Jurkat, Clone E6-1 (cell line): ENCODE results near the gene AMOT.

Experiments used
- DNase-seq: peaks from one replicate; pipeline ENCODE4 v3.0.0-alpha.2; 2011; ENCODE audit warnings: low read depth, low spot score
- H3K4me3 ChIP-seq: 2 replicates; pipeline ENCODE4 v1.5.1; 2011; ENCODE audit warnings: mild to moderate bottlenecking, low read length, control low read depth, moderate library complexity

AMOT gene

DNA sequence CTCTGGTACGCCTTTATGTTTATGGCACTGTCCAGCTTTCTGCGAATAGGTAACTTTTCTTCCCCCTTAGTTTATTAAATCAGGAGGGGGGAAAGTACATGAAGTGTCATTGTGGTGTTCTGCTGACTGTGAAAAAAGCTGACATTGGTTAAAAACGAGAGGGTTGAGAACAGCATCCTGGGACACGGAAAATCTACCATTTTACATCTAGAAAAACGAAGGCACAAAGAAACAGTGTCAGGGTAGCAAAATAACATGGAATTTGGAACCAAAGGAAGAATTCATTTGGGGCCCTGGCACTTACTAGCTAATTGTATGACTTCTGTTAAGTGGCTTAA, 1.2 kb upstream of the AMOT start:
- H3K4me3 ChIP-seq, result peak overlapping the region; percentile 18
- DNase-seq, result no peak

DNA sequence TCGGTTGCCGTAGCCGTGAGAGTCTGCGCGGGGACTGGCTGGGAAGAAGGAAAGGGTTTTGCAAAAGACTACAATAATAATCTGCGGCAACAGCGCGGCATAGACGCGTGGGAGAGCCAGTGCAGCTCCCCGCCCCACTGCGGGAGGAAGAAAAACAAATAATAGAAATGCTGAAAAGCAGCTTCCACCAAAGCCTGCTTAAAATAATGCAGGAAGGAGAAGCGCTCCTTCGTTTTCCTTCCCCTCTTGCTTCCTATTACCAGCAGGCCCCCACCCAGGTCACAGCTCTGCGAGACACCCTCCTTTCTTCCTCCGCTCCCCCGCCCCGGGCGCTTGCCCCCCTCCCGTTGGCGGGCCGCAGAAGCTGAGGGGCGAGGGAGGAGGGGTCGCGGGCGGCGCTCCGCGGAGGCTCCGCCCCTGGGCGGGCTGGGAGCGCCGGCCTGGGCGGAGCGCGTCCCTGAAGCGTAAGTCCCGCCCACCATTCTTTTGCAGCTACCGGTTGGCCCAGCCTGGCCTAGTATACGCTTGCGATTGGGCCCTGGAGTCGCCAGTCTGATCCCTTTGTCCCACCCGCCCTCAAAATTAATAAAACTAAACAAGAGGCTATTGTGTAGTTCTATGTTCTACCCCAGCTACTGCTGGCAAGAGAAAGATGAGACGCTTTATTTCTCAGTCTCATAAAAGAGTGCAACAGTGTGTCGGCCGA, 636 bp upstream of the AMOT start:
- peak; percentile 80 for DNase-seq
- H3K4me3 ChIP-seq, result peak overlapping the region; percentile 64

DNA sequence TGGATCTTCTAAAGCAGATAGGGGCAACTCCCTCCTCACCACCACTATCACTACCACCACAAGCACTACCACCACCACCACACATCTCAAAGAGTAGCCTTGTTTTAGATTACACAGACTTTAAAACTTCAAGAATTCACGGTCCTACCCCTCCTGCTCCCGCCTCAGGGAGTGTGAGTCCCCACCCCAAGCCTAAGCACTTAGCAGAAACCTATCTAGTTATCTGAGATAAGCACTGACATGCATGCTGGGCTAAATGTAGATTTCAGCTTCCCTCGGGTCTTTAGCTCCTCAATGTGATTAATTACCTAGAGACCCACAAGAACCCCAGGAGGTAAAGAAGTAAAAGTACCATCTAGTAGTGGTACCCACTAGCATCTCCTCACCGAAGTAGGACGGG, 775 bp downstream of the AMOT start:
- no peak for DNase-seq
- H3K4me3 ChIP-seq, result peak overlapping the region; percentile 64; the same call in 1 of the 2 replicates

DNA sequence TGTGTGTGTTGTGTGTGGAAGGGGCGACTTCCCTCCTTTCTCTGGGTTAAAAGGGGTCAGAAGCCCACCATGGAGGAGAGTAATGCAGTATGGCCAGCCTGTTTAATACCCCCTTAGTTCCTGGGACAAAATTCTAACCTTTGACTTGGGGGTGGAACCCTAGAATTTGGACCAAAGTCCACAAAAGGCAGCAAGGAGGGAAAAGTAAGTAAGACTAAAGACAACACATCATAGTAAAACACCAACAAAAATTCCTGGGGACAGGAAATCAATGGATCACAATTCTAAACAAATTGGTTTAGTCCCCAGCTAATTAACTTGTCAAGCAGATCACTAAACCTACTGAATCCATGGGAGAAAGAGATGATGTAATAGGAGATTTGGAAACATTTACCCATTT, 3.1 kb downstream of the AMOT start:
- no peak for DNase-seq
- H3K4me3 ChIP-seq, result no peak overlapping the region

DNA sequence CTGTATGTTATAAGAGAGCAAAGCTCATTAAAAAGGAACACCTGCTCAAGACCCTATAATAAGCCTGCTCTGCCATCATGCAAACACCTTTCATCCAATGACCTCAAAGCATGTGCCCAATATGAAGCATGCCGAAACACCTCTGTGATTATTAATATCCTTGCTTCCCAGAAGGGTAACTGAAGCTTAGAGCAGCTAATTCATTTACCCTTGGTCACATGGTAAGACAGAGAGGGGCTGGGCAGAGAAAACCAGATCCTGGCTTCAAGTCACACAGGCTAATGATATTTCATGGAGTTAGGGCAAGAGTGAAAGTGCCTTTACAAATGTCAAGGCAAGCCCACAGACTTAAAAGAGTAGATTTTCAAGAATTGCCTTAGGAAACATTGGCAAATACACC, 5.6 kb downstream of the AMOT start:
- no peak overlapping the region for H3K4me3 ChIP-seq
- DNase-seq, result no peak

DNA sequence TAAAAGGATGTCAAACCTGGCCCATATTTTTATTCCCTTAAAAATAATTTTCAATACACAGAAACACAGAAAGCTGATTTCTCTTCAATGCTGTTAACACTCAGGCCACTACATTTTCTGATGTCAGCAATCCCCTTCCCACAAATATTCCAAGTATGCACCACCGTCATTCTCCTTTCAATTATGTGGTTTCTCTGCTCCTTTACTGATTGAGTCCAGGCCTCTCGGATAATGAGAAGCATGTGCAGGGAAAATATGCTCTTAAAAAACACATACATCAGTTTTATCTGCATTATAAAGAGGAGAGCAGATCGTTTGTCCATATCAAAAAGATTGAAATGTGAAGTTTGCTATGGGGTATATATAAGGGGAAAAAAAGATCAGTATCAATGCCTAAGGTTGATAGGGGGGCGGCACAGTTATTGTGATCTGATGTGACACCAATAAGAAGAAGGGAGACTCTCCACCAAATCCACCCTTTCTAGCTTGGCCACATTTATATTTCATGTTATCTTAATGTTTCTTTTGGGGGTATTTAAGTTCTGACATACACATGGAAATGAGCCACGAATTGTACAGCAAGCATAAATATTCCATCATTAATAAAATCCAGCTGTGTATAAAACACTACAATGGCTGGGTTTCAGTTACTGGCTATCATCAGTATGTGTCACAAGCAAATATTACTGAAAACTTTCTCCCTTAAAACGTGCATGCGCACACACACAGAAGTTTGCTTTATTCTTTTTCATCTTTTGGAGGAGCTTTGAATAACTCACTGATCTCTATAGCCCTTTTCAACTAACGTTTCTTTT, 6.4 kb downstream of the AMOT start:
- no peak for DNase-seq
- H3K4me3 ChIP-seq, result no peak overlapping the region

DNA sequence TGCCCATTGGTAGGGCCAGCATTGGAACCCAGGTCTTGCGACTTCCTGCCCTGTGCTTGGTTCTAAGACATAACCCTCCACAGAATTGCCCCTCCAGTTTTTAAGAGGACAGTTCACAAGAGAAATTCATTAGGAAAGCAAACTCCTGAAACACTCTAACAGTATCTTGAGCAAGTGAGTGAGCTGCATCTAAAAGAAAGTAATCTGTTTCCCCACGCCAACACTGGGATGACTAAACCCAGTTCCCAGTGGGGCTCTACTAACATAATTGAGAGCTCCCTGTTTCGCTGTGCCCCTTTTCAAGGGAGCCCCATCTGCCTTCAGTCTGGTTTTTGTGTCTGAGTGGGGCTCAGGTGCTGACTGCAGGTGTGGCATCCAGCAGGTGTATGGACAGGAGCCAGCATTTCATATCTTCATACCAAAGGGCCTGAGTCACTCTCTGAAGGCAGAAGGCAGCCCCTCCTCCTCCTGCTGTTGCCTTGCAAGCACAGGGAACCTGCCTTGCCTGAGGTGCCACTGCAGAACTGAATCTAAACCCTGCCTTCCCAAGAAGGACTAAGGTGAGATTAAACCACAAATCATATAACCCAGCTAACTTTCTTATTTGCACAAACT, 8.0 kb downstream of the AMOT start:
- no peak overlapping the region for H3K4me3 ChIP-seq
- no peak for DNase-seq

DNA sequence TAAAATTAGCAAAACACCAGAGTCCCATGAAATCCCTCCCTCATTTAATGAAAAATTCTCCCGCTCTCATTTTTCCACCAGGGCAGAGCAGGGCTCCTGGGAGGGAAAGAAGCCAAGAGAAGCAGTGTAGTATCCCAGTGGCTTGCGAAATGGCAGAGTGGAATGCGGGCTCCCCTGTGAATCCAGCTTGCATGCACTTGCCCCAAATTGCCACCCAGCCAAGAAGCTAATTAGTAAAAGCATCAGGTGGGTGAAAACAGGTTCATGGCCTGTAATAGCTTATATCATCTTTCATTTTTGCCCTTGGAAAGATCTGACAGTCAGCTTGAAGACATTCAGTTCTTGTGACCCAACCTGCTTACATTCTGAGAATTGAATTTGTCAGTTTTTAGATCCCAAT, 10.1 kb downstream of the AMOT start:
- DNase-seq, result no peak
- H3K4me3 ChIP-seq, result no peak overlapping the region

DNA sequence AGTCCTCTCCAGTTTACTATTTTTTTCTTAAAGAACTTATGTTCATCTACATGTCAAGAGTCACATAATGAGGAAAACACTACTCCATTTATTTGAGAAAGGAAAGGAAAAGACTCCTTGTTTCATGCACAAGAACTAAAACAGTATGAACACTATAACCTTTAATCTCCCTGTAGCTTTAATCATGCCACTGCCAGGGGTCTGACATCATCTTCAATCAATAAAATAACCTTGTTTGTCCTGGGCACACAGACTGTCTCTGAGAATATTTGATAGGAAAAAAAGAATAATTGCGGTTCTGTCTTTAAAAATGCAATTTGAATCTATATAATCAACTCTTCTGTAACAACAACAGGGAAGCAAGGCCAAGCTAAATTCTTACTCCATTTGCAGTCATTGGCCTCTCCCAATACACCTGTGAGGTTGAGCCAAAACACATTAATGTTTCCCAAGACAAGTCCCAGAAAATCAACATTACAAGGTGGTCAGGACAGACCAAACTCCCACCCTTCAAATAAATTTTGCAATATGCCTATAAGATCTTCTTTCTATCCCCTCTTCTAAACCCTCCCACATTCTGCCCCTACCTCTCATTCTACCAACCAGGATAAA, 13.2 kb downstream of the AMOT start:
- no peak for DNase-seq
- no peak overlapping the region for H3K4me3 ChIP-seq

DNA sequence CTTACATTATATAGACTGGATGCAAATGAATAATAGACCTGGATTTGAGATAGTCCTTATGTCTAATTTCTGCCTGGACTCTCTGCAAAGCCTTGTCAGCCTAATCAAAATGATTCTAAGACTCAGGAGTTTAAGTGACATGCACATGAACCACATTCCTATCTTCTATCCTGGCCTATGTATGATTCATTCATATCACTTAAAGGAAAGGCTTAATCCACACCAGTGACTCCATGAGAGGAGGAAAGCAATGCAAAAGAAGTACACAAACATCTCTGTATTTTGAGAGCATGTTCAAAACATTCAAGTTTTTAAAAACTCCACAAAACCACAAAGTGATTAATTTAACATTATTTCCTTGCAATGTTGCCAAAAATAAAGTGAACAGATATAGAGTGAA, 14.6 kb downstream of the AMOT start:
- no peak for DNase-seq
- H3K4me3 ChIP-seq, result no peak overlapping the region

DNA sequence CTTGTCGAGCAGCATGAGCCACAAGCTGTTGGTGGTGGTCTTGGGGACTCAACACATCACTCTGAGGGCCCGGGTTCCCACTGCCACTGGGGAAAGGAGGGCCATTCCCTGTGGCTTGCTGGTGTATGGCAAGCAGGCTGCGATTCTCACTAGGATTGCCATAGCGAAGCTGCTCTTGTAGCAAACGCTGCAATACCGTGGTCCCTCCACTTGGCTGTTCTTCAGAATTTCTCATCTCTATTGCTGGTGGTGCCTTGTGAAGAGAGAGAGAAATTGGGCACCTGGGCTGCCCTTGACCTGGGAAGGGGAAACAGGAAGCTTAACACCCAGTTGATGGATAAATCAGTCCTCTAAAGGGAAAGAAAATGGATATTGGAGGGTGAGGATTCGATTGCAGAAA, 17.7 kb downstream of the AMOT start:
- H3K4me3 ChIP-seq, result no peak overlapping the region
- no peak for DNase-seq

DNA sequence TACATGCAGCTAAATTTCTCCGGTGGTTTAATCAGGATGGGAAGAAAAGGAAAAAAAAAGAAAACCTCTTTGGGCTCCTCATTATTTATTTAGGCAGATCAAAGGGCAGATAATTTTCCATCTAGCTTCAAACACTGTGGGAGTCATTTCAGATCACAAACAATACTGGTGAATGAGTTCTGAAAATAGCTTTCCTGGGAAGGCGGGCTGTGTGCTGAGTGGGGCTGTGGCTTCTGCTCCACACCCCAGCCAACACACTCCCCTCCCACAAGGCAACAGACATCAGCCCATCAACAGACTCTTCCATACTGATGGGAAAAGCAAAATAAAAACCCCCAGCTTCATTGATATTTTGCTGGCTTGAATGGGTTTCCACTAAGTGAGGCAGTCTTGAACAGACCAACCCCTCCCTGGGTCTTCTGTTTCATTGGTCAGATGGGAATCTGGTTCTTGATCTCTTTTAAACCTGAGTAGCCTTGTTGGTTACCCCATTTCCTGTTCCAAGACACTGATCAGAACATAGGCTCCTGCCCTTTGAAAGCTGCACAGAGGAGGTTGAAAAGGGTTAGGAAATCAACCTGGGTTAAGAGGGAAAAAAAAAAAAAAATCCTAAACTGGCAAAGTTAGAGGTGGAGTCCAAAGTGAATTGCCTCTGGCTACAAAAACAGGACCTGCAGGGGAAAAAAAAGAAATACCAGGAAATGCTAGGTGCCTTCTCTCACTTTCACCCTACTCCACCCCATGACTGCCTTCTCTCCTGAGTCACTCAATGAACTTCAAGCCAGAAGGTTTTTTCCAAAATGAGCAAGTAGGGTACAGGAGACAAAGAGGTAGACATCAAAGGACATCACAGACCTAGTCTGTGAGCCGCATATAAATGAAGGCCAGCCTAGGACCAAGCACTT, 20.0 kb downstream of the AMOT start:
- H3K4me3 ChIP-seq, result no peak overlapping the region
- no peak for DNase-seq

DNA sequence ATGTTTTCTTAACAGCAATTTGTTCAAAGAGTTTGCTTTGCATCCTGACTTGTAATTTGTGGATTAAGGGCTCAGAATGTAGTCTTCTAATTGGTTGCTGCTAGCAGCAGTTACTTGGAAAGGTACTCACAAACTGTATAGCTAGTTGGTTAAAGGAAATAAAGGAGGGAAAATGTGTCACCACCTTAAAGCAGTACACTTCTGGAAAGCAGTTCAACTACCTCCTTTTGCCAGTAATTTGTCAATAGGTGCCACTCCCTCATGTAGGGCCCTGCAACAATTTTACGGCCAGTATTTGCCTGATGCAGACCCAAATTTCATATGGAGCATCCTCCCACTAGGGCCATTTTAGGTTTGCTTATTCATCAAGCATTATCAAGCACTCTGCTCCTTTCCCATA, 20.8 kb downstream of the AMOT start:
- no peak overlapping the region for H3K4me3 ChIP-seq
- no peak for DNase-seq

DNA sequence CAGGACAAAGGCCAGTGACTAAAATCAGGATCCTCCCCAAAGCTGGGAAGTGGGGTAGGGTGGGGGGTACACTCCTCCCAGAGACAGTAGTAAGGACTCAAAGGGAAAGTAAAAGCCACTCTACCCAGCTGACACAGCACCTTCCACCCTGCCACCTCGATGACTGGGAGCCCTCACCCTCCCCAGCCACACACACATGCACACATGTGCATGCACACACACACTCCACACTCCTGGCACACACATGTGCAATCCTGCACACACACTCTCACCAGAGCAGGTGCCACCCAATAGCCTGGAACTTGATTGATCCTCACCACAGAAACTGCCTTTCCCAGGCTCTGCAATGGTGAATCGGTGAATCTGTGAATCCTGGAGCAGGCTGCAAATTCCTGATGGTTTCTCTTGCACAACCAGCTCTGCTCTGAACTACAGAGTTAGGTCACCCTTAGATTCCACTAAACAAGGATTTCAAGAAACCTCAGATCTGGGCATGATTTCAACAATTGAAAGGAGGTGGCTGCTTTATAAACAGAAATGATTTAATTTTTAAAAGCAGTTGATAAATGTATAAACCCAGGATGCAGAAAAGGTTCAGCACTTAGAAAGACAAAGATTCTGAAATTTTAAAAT, 21.5 kb downstream of the AMOT start:
- H3K4me3 ChIP-seq, result no peak overlapping the region
- DNase-seq, result no peak

DNA sequence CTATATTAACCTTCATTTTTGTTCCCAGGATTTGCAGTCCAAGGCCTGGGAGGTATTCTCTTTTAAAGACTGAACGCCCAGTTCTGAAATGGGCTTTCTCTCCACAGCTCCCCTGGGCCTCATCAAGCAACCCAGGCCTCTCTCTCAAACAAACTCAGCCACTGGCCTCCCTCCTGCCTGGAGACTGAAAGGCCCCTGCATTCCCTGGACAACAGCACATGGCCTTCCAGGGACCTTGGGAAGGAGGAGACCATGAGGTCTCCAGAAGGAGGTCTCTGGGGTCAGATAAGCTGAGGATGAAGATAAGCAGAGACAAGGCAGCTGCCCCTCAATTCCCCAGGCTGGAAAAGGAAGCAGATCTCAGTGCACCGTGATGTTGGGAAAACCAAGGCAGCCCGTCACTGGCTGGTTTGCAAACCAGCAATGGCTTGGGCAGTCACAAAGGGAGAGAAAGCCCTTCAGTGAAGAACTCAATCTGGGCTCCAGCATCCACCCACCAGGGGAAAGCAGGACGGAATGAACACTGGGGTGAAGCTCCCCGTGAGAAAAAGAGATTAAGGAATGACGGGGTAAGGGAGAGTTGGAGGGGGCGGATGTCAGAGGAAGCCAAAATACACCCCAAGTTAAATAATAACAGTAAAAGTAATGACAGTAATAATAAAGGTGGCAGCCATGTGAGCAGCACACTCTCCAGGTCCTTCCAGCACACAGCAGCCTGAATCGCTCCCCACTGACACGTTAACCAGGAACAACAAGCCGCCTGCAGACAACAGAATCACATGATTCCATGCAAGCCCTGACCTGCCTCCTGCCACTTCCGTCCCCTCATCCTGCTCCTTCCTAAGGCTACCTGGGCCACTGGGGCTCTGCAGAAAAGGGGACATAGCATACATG, 22.3 kb downstream of the AMOT start:
- no peak overlapping the region for H3K4me3 ChIP-seq
- no peak for DNase-seq

DNA sequence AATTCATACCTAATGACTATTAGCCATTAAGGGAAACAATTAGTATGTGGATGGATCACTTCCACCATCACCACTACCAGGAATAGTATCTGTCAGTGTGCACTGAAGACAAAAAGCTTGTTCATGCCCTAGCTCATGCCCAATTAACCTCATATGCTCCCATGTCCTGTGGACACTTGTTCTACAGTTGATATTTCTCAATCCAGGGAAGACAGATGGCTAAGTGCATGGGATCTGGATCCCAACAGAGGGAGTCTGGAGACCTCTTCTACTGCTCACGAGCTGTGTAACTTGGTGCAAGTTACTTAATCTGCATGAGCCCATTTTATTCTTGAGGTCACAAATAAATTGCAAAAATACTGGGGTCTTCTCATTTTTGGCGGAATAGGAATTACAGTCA, 23.7 kb downstream of the AMOT start:
- H3K4me3 ChIP-seq, result no peak overlapping the region
- DNase-seq, result no peak

DNA sequence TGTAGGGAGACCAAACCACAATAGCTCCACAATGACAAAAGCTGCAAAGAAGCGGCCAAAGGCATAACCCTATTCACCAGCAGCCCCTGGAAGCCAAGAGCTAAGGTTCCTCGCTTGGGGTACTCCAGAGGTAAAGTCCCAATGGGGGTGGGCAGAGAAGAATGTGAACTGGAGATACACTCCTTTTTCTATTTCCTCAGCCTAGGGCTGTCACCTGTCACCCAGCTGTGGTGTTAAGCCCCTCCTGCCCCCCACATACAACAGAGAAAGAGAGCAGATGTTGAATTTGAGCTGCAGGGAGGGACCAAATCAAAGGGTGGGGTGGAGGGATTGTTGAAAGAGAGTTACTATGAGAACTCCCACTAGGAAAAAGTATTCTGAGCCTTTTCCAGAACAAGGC, 26.1 kb downstream of the AMOT start:
- no peak for DNase-seq
- H3K4me3 ChIP-seq, result no peak overlapping the region

DNA sequence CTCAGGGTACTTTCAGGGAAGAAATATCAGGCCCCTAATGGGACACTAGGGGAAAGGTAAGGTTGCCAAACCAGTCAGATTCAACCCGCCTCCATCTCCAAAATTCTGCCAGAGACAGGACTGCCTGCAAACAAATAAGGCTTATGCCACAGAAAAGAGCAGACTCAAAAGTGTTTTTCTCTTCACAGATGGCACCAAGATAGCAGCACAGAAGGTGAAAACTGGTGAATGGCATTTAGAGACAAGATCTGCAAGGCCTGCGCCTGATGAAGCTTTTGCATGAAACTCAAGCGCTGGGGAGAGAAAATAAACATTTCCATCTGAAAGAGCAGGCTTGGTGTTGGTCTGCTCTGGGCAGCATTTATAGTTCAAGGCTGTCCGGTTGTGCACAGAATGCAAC, 27.9 kb downstream of the AMOT start:
- no peak for DNase-seq
- no peak overlapping the region for H3K4me3 ChIP-seq
